Measurements from ENCODE around the gene LHFPL2.

The LHFPL2 gene

DNA sequence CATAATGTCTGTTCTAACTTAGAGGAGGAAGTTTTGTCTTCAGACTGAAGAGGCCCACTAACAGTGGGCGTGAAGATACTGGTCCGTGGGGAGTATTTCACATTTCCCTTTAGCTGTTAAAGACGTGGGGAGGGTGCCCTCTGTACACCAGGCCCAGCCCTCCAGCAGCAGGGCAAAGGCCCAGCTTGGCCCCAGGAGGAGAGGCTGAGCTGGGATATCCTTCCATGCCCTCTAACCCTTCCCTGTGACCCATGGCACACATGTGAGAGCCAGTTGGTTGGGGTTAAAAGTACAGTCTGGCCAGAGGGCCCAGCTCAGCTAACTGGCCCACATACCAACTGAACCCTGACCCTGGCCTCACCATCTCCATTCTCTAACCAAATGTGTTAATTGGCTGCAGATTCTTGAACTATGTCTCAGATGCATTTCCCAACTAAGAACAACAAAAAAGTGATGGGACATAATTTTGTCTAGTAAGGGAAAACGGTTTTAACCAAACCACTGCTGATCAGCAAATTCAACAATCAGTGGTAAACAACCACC, 74.4 kb downstream of the LHFPL2 start:
- no peak for TF ChIP-seq FOXP2 (optimal IDR thresholded peaks at IDR 0.05; ENCODE audit: borderline replicate concordance, extremely low read depth, extremely low read length, insufficient read depth)
- no peak for TF ChIP-seq SIN3A (IDR thresholded peaks at IDR 0.05; ENCODE audit: borderline replicate concordance, insufficient read depth, low read length)
- TF ChIP-seq TAF1 (IDR thresholded peaks at IDR 0.05; ENCODE audit: borderline replicate concordance, insufficient read depth, low read length), result no peak
- TF ChIP-seq, protein P1, sequence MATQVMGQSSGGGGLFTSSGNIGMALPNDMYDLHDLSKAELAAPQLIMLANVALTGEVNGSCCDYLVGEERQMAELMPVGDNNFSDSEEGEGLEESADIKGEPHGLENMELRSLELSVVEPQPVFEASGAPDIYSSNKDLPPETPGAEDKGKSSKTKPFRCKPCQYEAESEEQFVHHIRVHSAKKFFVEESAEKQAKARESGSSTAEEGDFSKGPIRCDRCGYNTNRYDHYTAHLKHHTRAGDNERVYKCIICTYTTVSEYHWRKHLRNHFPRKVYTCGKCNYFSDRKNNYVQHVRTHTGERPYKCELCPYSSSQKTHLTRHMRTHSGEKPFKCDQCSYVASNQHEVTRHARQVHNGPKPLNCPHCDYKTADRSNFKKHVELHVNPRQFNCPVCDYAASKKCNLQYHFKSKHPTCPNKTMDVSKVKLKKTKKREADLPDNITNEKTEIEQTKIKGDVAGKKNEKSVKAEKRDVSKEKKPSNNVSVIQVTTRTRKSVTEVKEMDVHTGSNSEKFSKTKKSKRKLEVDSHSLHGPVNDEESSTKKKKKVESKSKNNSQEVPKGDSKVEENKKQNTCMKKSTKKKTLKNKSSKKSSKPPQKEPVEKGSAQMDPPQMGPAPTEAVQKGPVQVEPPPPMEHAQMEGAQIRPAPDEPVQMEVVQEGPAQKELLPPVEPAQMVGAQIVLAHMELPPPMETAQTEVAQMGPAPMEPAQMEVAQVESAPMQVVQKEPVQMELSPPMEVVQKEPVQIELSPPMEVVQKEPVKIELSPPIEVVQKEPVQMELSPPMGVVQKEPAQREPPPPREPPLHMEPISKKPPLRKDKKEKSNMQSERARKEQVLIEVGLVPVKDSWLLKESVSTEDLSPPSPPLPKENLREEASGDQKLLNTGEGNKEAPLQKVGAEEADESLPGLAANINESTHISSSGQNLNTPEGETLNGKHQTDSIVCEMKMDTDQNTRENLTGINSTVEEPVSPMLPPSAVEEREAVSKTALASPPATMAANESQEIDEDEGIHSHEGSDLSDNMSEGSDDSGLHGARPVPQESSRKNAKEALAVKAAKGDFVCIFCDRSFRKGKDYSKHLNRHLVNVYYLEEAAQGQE (IDR thresholded peaks at IDR 0.05; ENCODE audit: insufficient read depth in 1 of 2, low read depth in 2 of 2, low read length in 2 of 2), result no peak
- no peak for TF ChIP-seq POLR2AphosphoS5 (IDR thresholded peaks at IDR 0.05; ENCODE audit: low read depth, low read length)

DNA sequence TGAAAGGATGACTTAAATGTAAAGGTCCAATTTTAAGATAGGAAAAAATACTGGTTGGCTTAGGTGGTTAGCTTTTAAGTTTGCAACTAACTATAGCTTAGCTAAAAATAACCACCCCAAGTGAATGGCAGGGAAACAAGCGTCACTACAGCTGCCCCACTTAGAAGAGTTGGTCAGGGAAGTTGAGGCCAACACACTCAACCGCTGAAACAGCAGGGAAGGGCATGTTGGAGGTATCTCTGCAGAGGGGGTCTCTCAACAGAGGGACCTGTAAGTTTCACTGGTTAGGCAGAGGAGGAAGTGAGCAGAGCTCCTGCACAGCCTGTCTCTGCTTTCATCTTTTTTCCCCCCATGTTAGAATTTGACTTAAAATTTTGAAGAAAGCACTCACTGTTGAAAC, 75.3 kb downstream of the LHFPL2 start:
- TF ChIP-seq TAF1 (IDR thresholded peaks at IDR 0.05; ENCODE audit: borderline replicate concordance, insufficient read depth, low read length) (no peak), FOXP2 (optimal IDR thresholded peaks at IDR 0.05; ENCODE audit: borderline replicate concordance, extremely low read depth, extremely low read length, insufficient read depth) (no peak), SIN3A (IDR thresholded peaks at IDR 0.05; ENCODE audit: borderline replicate concordance, insufficient read depth, low read length) (no peak), POLR2AphosphoS5 (IDR thresholded peaks at IDR 0.05; ENCODE audit: low read depth, low read length) (no peak)
- TF ChIP-seq, protein P1 (IDR thresholded peaks at IDR 0.05; ENCODE audit: insufficient read depth in 1 of 2, low read depth in 2 of 2, low read length in 2 of 2), result no peak

DNA sequence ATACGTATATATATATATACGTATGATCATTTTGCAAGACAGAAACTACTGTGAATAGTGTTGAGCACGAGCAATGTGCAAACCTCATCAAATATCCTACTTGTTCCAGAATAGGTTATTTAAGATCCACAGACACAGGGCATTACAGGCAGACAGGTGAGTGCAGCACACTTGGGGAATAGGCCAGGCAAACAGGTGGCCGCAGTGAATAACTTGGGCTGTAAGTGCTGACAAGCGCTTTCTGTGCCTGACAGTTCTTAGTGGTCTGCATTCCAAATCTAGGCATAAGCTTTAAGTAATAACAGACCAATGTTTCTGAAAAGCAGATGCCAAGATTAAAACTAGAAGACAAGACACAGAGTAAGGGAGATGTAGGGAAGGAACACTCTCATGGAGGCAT, 77.9 kb downstream of the LHFPL2 start:
- no peak for TF ChIP-seq SIN3A (IDR thresholded peaks at IDR 0.05; ENCODE audit: borderline replicate concordance, insufficient read depth, low read length)
- TF ChIP-seq FOXP2 (optimal IDR thresholded peaks at IDR 0.05; ENCODE audit: borderline replicate concordance, extremely low read depth, extremely low read length, insufficient read depth), result no peak
- TF ChIP-seq TAF1 (IDR thresholded peaks at IDR 0.05; ENCODE audit: borderline replicate concordance, insufficient read depth, low read length), result no peak
- no peak for TF ChIP-seq POLR2AphosphoS5 (IDR thresholded peaks at IDR 0.05; ENCODE audit: low read depth, low read length)
- TF ChIP-seq, protein P1 (IDR thresholded peaks at IDR 0.05; ENCODE audit: insufficient read depth in 1 of 2, low read depth in 2 of 2, low read length in 2 of 2), result no peak

DNA sequence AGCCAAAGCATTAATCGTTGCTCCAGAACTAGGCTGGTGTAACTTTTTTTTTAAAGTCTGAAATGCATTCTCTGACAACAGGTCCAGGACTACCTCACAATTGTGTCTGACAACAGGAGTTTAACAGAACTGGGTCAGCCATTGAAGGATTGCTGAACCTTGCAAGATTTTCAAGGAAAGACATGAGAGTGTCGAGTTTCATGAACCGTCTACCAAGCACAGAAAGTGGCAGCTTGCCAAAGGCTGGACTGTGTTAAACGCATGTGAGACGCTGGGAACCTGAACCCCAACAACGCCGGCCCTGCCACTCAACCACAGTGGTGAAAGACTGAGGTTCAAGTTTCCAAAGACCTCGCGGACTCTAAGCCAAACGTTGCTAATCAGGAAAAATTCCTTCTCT, 79.1 kb downstream of the LHFPL2 start:
- TF ChIP-seq FOXP2 (optimal IDR thresholded peaks at IDR 0.05; ENCODE audit: borderline replicate concordance, extremely low read depth, extremely low read length, insufficient read depth) (no peak), POLR2AphosphoS5 (IDR thresholded peaks at IDR 0.05; ENCODE audit: low read depth, low read length) (no peak), TAF1 (IDR thresholded peaks at IDR 0.05; ENCODE audit: borderline replicate concordance, insufficient read depth, low read length) (no peak), SIN3A (IDR thresholded peaks at IDR 0.05; ENCODE audit: borderline replicate concordance, insufficient read depth, low read length) (peak; percentile 60; the same call in 1 of the 2 replicates)
- TF ChIP-seq, protein P1 (IDR thresholded peaks at IDR 0.05; ENCODE audit: insufficient read depth in 1 of 2, low read depth in 2 of 2, low read length in 2 of 2), result no peak

Data from PFSK-1 (cell line).